Hypothalamus (tissue), 51 donors: ENCODE data around the gene ZSWIM6.

Experiments
- DNase-seq, 51 donors: peaks; one replicate each; lab custom pipeline; 2025; lab: John Stamatoyannopoulos, UW

Gene ZSWIM6

GRCh38 chr5:61431923-61432620 lies 100.0 kb downstream of the ZSWIM6 start:
- peak in 4 of 51 donors; percentile 13 to 84 (median 39) for DNase-seq

- no peak for DNase-seq
These were observed 103.3 kb downstream of the ZSWIM6 start for GRCh38 chr5:61435368-61435767.

GRCh38 chr5:61438298-61438970 lies 106.4 kb downstream of the ZSWIM6 start:
- DNase-seq, result no peak

- no peak for DNase-seq
These were observed 108.0 kb downstream of the ZSWIM6 start for GRCh38 chr5:61440086-61440485.

- peak in 5 of 51 donors; percentile 9 to 47 (median 24) for DNase-seq
These were observed 108.5 kb downstream of the ZSWIM6 start for GRCh38 chr5:61440596-61440995.

GRCh38 chr5:61441742-61442141 lies 109.7 kb downstream of the ZSWIM6 start:
- DNase-seq, result no peak

- DNase-seq, result no peak
These were observed 115.9 kb downstream of the ZSWIM6 start for GRCh38 chr5:61447780-61448495.

- peak in 3 of 51 donors; percentile 5 to 49 (median 16) for DNase-seq
These were observed 117.9 kb downstream of the ZSWIM6 start for GRCh38 chr5:61449804-61450492.

- peak in 4 of 51 donors; percentile 12 to 31 (median 22) for DNase-seq
These were observed 118.6 kb downstream of the ZSWIM6 start for GRCh38 chr5:61450493-61451279.

GRCh38 chr5:61455179-61456006 lies 123.3 kb downstream of the ZSWIM6 start:
- DNase-seq, result no peak

GRCh38 chr5:61460471-61460870 lies 128.4 kb downstream of the ZSWIM6 start:
- DNase-seq, result no peak

- DNase-seq, result no peak
These were observed 129.4 kb downstream of the ZSWIM6 start for GRCh38 chr5:61461417-61461816.

- DNase-seq, result no peak
These were observed 129.9 kb downstream of the ZSWIM6 start for GRCh38 chr5:61461926-61462325.

- DNase-seq, result no peak
These were observed 131.5 kb downstream of the ZSWIM6 start for GRCh38 chr5:61463596-61463995.

- DNase-seq, result no peak
These were observed 132.5 kb downstream of the ZSWIM6 start for GRCh38 chr5:61464512-61464911.

- DNase-seq, result no peak
These were observed 133.0 kb downstream of the ZSWIM6 start for GRCh38 chr5:61465066-61465465.

- no peak for DNase-seq
These were observed 133.4 kb downstream of the ZSWIM6 start for GRCh38 chr5:61465496-61465895.

GRCh38 chr5:61466017-61466416 lies 134.0 kb downstream of the ZSWIM6 start:
- no peak for DNase-seq

- no peak for DNase-seq
These were observed 135.9 kb downstream of the ZSWIM6 start for GRCh38 chr5:61467766-61468482.
